ENCODE data around the gene ZSCAN10.

ZSCAN10 gene

GRCh38 chr16:3134338-3135125 lies 35.4 kb upstream of the ZSCAN10 start, which contains the start of gene ZNF213:
TSS of gene ZNF213 (plus strand) at chr16:3135029. CDS start at chr16:3137281, 2,252 bp downstream.
- peak; percentile 96 for DNase-seq (ENCODE audit: low spot score)
- in situ Hi-C loops (cut with MboI; ENCODE audit: low pct_unique_long_range_greater_than_20kb, low sequenced_read_pairs, unreplicated experiment): no loop called here
- TF ChIP-seq, protein P1, sequence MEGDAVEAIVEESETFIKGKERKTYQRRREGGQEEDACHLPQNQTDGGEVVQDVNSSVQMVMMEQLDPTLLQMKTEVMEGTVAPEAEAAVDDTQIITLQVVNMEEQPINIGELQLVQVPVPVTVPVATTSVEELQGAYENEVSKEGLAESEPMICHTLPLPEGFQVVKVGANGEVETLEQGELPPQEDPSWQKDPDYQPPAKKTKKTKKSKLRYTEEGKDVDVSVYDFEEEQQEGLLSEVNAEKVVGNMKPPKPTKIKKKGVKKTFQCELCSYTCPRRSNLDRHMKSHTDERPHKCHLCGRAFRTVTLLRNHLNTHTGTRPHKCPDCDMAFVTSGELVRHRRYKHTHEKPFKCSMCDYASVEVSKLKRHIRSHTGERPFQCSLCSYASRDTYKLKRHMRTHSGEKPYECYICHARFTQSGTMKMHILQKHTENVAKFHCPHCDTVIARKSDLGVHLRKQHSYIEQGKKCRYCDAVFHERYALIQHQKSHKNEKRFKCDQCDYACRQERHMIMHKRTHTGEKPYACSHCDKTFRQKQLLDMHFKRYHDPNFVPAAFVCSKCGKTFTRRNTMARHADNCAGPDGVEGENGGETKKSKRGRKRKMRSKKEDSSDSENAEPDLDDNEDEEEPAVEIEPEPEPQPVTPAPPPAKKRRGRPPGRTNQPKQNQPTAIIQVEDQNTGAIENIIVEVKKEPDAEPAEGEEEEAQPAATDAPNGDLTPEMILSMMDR (IDR thresholded peaks at IDR 0.05; ENCODE audit: extremely low read depth, insufficient read depth, missing control alignments): no peak

DNA sequence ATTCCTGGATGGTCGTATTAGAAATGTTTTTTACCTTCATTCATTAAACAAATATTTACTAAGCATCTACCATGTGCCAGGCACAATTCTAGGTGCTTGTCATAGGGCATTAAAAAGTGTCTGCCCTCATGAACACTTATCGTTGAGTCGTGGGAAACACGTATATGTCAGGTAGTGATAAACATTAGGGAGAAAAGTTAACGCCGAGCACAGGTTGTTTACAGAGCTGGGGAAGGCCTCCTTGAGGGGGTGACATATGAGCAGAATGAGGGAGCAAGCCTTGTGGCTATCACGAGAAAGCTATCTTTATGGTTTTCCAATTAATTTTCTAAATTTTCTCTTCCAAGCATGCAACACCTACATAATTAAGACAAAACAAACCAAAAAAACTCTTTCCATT lies 34.8 kb upstream of the ZSCAN10 start:
- DNase-seq (ENCODE audit: low spot score): no peak
- TF ChIP-seq, protein P1 (IDR thresholded peaks at IDR 0.05; ENCODE audit: extremely low read depth, insufficient read depth, missing control alignments): no peak
- in situ Hi-C loops (cut with MboI; ENCODE audit: low pct_unique_long_range_greater_than_20kb, low sequenced_read_pairs, unreplicated experiment): no loop called here

DNA sequence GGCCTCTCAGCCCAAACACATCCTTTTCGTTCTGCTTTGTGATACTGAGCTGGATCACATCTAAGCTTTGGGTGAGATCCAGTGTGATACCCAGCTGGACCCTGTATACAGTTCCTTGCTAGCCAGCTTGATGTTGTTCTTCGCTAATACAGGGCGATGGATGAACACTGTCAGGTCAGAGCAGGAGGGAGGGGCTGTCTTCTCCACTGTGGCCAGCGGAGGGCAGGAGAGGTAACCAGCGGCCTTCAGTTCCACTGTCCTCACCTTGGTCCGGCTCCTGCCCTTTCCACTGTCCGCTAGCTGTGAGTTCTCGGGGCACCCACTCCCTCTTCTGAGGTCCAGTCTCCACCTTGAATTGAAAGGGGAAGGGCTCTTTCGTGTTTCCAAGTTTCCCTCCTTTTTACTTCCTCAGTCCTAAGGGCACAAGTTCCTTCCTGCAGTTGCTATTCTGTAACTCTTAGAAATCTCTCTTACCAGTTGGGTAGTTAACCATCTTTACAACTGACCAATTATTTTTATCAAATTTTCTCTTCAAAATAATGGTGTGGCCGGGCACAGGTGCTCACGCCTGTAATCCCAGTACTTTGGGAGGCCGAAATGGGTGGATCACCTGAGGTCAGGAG lies 32.8 kb upstream of the ZSCAN10 start:
- in situ Hi-C loops (cut with MboI; ENCODE audit: low pct_unique_long_range_greater_than_20kb, low sequenced_read_pairs, unreplicated experiment): no loop called here
- DNase-seq (ENCODE audit: low spot score): no peak
- TF ChIP-seq, protein P1 (IDR thresholded peaks at IDR 0.05; ENCODE audit: extremely low read depth, insufficient read depth, missing control alignments): peak; percentile 91

GRCh38 chr16:3129137-3130131 lies 30.3 kb upstream of the ZSCAN10 start:
- DNase-seq (ENCODE audit: low spot score): no peak
- TF ChIP-seq, protein P1 (IDR thresholded peaks at IDR 0.05; ENCODE audit: extremely low read depth, insufficient read depth, missing control alignments): peak; percentile 81
- in situ Hi-C loops (cut with MboI; ENCODE audit: low pct_unique_long_range_greater_than_20kb, low sequenced_read_pairs, unreplicated experiment): no loop called here

GRCh38 chr16:3127745-3128144 lies 28.7 kb upstream of the ZSCAN10 start:
- in situ Hi-C loops (cut with MboI; ENCODE audit: low pct_unique_long_range_greater_than_20kb, low sequenced_read_pairs, unreplicated experiment): no loop called here
- TF ChIP-seq, protein P1 (IDR thresholded peaks at IDR 0.05; ENCODE audit: extremely low read depth, insufficient read depth, missing control alignments): no peak
- DNase-seq (ENCODE audit: low spot score): no peak

Data from GM13977 (cell line).